ENCODE results near the gene KCNK4.
"Not testable (repeated sequence)": the region's sequence is repeated elsewhere in the genome, so short reads cannot be mapped to it uniquely, and the experiment has no call there.

The KCNK4 gene

GRCh38 chr11:64312947-64313346 is 21.8 kb downstream of the KCNK4 start:
- no peak for DNase-seq

DNA sequence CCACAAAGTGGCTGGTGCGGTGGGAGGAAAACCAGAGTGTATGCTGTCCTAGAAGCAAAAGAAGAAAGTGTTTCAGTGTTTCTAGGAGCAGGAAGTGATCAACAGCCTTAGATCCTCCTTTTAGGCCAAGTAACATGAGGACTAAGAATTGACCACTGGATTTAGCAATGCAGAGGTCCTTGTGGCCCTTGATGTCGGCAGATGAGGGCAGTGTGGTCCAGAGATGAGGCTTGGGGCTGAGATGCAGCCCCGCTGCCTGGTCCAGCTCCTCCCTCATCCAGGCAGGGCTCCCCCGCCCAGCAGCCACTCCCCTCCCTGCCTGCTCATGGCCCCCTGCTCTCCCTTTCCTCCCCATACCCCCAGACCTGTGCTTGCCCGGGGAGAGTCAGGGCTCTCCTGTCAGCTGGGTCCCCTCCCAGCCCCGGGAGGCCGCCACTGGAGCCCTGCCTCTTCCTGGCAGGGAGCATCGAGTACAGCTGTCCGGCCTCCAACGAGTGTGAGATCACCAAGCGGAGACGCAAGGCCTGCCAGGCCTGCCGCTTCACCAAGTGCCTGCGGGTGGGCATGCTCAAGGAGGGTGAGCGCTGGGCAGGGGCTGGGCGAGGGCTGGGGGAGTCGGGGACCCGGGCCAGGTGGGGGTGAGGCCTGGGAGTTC is 22.5 kb downstream of the KCNK4 start:
- no peak for DNase-seq

DNA sequence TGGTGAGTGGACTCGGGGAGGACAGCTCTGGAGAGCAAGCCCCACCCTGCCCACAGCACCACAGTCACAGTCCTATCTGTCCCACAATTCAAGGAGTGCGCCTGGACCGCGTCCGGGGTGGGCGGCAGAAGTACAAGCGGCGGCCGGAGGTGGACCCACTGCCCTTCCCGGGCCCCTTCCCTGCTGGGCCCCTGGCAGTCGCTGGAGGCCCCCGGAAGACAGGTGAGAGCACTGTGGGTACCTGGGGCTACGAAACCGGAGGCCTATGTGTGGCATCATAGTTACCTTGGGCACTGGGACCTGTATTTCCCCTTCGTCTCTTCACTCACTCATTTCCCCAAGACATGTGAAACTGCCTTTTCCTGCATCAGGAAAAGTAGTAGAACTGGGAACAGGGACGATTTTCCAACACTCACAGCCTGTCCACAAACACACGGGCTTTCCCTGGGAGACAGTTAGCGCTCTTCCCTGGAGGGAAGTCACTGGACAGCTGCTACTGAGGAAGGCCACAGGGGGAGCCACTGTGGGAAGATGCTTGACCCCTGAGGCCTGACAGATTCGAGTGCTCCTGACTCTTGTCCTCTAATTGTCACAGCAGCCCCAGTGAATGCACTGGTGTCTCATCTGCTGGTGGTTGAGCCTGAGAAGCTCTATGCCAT is 23.2 kb downstream of the KCNK4 start:
- no peak for DNase-seq

DNA sequence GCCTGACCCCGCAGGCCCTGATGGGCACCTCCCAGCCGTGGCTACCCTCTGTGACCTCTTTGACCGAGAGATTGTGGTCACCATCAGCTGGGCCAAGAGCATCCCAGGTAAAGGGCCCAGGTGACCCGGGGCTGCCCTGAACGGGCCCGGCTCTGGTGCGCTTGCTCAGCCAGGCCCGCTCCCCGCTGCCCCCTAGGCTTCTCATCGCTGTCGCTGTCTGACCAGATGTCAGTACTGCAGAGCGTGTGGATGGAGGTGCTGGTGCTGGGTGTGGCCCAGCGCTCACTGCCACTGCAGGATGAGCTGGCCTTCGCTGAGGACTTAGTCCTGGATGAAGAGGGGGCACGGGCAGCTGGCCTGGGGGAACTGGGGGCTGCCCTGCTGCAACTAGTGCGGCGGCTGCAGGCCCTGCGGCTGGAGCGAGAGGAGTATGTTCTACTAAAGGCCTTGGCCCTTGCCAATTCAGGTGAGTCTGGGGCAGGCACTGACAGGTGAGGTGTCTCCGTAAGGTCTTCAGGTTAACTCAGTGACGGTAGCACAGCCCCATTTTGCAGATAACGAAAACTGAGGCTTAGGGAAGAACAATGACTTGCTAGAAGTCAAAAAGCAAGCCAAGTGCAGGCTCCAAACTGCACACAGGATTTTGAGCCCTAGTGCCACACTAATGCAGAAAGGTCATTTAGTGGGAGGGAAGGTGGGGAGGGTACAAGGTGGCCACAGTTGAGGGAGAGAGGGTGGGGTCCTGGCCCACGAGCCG is 23.9 kb downstream of the KCNK4 start:
- no peak for DNase-seq

- not testable (repeated sequence) for DNase-seq
Observed at GRCh38 chr11:64315667-64316526, 24.8 kb downstream of the KCNK4 start.

GRCh38 chr11:64316672-64317324 is 25.7 kb downstream of the KCNK4 start:
- no peak for DNase-seq

GRCh38 chr11:64317325-64317960 is 26.3 kb downstream of the KCNK4 start, which contains the start of gene TRMT112:
TRMT112 (minus strand) TSS chr11:64317559; CDS start chr11:64317526, 33 bp downstream.
- peak; percentile 97 for DNase-seq

DNA sequence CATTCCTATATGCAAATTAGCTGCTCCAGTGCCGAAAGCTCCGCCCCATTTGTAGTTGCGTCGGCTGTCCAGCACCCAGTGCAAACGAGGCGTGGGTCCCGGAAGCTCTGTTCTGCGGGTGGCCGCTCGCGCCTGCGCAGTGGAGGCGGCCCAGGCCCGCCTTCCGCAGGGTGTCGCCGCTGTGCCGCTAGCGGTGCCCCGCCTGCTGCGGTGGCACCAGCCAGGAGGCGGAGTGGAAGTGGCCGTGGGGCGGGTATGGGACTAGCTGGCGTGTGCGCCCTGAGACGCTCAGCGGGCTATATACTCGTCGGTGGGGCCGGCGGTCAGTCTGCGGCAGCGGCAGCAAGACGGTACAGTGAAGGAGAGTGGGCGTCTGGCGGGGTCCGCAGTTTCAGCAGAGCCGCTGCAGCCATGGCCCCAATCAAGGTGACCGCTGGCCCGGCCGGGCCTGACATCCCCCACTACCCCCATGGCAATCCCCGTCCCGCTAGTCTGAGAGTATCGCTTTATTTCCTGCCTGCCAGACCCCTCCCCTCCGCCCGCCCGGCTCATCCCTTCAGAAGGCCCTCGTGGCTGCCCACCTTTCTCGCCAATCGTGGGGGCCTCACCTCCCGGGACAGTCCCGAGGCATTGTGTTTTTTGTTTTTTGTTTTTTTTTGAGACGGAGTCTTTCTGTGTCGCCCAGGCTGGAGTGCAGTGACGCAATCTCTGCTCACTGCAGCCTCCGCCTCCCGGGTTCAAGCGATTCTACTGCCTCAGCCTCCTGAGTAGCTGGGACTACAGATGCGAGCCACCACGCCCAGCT is 27.1 kb downstream of the KCNK4 start, which contains the start of gene PRDX5:
Gene PRDX5, plus strand, starts transcription at position 161 of the 805 bp plus-strand sequence. Its CDS starts 95 bp downstream, at position 256.
- DNase-seq: peak; percentile 96

- no peak for DNase-seq
Observed at GRCh38 chr11:64318766-64319761, 28.0 kb downstream of the KCNK4 start.

DNA sequence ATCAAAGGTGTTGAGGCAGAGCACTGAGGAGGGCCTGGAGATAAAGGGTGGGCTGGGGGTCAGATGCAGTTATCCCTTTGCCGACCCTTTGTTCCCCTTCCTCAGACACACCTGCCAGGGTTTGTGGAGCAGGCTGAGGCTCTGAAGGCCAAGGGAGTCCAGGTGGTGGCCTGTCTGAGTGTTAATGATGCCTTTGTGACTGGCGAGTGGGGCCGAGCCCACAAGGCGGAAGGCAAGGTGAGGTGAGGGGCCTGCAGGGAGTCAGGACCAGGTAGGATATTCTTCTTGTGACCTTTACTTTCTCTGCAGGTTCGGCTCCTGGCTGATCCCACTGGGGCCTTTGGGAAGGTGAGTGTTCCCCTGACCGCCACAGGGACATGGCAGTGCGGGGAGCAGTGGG is 29.5 kb downstream of the KCNK4 start:
- DNase-seq: no peak

- DNase-seq: no peak
Observed at GRCh38 chr11:64321026-64321425, 29.9 kb downstream of the KCNK4 start.

GRCh38 chr11:64321533-64321932 is 30.4 kb downstream of the KCNK4 start:
- DNase-seq: no peak

DNA sequence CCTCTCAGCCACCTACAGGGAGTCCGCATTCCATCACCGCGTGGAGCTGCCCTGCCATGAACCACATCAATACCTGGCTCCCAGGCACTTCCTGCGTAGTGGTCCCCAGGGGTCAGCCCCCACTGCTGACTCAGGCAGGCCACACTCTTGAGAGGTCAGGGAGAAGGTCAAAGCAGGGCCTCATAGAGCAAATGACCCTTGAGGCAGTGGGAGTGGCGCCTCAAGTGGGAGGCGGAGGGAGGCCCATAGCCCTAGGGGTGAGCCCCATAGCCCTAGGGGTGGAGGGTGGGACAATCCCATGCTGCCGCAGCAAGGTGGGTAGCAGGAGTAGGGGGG is 31.8 kb downstream of the KCNK4 start:
- DNase-seq: no peak

DNA sequence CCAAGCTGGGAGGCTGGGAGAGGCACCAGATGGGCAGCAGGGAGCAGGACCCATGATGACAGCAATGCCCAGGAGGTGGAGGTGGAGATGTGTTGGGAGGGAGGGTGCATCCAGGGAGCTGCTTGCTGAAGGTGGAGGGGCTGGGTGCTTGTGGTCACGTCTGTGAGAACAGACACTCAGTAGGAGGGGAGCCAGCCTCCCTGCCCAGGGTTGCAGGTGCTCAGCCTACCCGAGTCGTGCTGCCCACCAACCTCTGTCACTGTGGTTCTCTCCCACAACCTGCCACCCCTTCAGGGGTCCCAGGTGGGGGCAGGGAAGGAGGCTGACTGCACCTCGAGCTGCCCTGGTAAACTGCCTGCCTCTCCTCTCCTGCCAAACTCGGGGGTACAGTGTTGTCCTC is 32.3 kb downstream of the KCNK4 start:
- DNase-seq: no peak

DNA sequence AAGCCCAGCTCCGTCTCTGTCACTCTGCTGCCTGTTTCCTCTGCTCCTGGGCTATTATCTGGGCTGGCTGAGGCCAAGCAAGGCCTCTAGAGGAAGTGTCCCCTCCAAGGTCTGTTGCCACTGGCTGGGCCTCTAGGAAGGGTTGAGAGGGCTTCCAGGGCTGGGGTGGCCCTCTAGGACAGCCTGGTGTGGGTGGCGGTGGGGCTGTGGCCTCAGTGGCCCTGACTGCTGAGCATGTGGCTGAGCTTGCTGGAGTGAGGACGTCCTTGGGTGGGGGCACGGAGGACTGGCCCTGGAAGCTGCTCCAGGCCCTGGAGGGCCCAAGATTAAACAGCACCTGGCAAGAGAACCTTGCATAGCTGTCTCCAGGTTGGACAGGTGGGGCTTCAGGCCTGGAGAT is 32.9 kb downstream of the KCNK4 start:
- not testable (repeated sequence) for DNase-seq

- DNase-seq: no peak
Observed at GRCh38 chr11:64324692-64325469, 33.8 kb downstream of the KCNK4 start.

GRCh38 chr11:64327375-64327774 is 36.3 kb downstream of the KCNK4 start:
- no peak for DNase-seq

DNA sequence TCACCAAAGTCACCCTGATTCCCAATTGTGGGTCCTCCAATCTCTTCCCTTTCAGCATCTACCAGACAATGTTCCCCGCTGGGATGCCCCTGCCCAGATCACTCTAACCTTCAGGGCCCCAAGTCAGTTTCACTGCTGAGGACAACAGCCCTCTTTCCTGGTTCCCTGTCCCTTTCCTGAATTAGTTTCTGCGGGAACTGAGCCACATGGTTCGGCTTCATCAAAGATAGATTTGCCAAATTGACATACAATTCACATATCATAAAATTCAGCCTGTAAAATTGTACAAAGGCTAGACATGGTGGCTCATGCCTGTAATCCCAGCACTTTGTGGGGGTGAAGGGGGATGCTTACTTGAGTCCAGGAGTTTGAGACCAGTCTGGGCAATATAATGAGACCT is 36.9 kb downstream of the KCNK4 start:
- DNase-seq: no peak

DNA sequence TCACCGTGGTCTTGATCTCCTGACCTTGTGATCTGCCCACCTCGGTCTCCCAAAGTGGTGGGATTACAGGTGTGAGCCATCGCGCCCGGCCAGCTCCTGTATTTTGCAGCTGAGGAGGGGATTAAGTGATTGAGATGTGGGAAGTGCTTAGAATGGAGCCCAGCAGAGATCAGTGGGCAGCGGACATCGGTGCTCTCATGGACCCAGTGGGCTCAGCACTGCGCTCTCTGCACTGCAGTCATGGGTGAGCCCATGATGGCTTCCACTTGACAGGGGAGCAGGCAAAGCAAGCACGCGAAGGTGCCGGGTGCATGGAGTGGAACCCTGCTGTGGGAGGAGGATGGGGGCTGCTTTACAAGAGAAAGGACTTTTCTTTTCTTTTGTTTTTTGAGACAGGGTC is 39.8 kb downstream of the KCNK4 start:
- no peak for DNase-seq
